ENCODE data around the gene CDC14A. TPM values are rescaled to one million over a fixed set of nuclear protein-coding genes. Genes with fewer than 3 reads are reported as not detected.

Gene CDC14A
- polyA plus RNA-seq, 1 experiment: 2.8 TPM

- Histone ChIP-seq H3K9me3 (ENCODE audit: control insufficient read depth, insufficient read depth, low read length) (no peaks in the 10 kb centered on the region; the same call in 1 of the 2 replicates), H3K27me3 (ENCODE audit: control insufficient read depth, insufficient read depth, low read length) (no peaks in the 10 kb centered on the region), H3K27ac (ENCODE audit: low read depth, low read length) (no peak overlapping the region), H3K4me3 (ENCODE audit: low read depth, low read length) (no peak overlapping the region)
- POLR2A ChIA-PET: no interaction called here
- CTCF ChIA-PET: no interaction called here
- no peak for TF ChIP-seq CTCF (IDR thresholded peaks at IDR 0.05; ENCODE audit: low read depth, low read length)
- no peak for DNase-seq (ENCODE audit: low read depth, low spot score)
Observed at GRCh38 chr1:100552031-100552430, 199.7 kb downstream of the CDC14A start.

GRCh38 chr1:100552922-100553321 is 200.6 kb downstream of the CDC14A start:
- ChIA-PET POLR2A (no interaction called here), CTCF (no interaction called here)
- DNase-seq (ENCODE audit: low read depth, low spot score): no peak
- TF ChIP-seq CTCF (IDR thresholded peaks at IDR 0.05; ENCODE audit: low read depth, low read length): no peak
- no peak overlapping the region for H3K4me3 ChIP-seq (ENCODE audit: low read depth, low read length)
- H3K27me3 ChIP-seq (ENCODE audit: control insufficient read depth, insufficient read depth, low read length): no peaks in the 10 kb centered on the region
- no peak overlapping the region for H3K27ac ChIP-seq (ENCODE audit: low read depth, low read length)
- no peaks in the 10 kb centered on the region; the same call in 1 of the 2 replicates for H3K9me3 ChIP-seq (ENCODE audit: control insufficient read depth, insufficient read depth, low read length)

GRCh38 chr1:100556181-100556580 is 203.9 kb downstream of the CDC14A start:
- no peak overlapping the region for H3K4me3 ChIP-seq (ENCODE audit: low read depth, low read length)
- H3K9me3 ChIP-seq (ENCODE audit: control insufficient read depth, insufficient read depth, low read length): no peaks in the 10 kb centered on the region; the same call in 1 of the 2 replicates
- H3K27me3 ChIP-seq (ENCODE audit: control insufficient read depth, insufficient read depth, low read length): no peaks in the 10 kb centered on the region
- CTCF ChIA-PET: no interaction called here
- no peak for TF ChIP-seq CTCF (IDR thresholded peaks at IDR 0.05; ENCODE audit: low read depth, low read length)
- POLR2A ChIA-PET: no interaction called here
- H3K27ac ChIP-seq (ENCODE audit: low read depth, low read length): no peak overlapping the region
- no peak for DNase-seq (ENCODE audit: low read depth, low spot score)

- DNase-seq (ENCODE audit: low read depth, low spot score): no peak
- TF ChIP-seq CTCF (IDR thresholded peaks at IDR 0.05; ENCODE audit: low read depth, low read length): no peak
- Histone ChIP-seq H3K27ac (ENCODE audit: low read depth, low read length) (no peak overlapping the region), H3K9me3 (ENCODE audit: control insufficient read depth, insufficient read depth, low read length) (no peaks in the 10 kb centered on the region; the same call in 1 of the 2 replicates), H3K4me3 (ENCODE audit: low read depth, low read length) (no peak overlapping the region), H3K27me3 (ENCODE audit: control insufficient read depth, insufficient read depth, low read length) (no peaks in the 10 kb centered on the region)
- ChIA-PET CTCF (no interaction called here), POLR2A (no interaction called here)
Observed at GRCh38 chr1:100556925-100557605, 204.8 kb downstream of the CDC14A start.

- H3K27me3 ChIP-seq (ENCODE audit: control insufficient read depth, insufficient read depth, low read length): no peaks in the 10 kb centered on the region
- H3K4me3 ChIP-seq (ENCODE audit: low read depth, low read length): no peak overlapping the region
- DNase-seq (ENCODE audit: low read depth, low spot score): no peak
- H3K27ac ChIP-seq (ENCODE audit: low read depth, low read length): no peak overlapping the region
- TF ChIP-seq CTCF (IDR thresholded peaks at IDR 0.05; ENCODE audit: low read depth, low read length): no peak
- no peaks in the 10 kb centered on the region; the same call in 1 of the 2 replicates for H3K9me3 ChIP-seq (ENCODE audit: control insufficient read depth, insufficient read depth, low read length)
- POLR2A ChIA-PET: no interaction called here
- CTCF ChIA-PET: no interaction called here
Observed at GRCh38 chr1:100557606-100557953, 205.3 kb downstream of the CDC14A start.
